Parathyroid adenoma (tissue), 2 donors: ENCODE measurements around the gene MAP3K1.
"Not testable (repeated sequence)": the region's sequence is repeated elsewhere in the genome, so short reads cannot be mapped to it uniquely, and the experiment has no call there.

Experiments used
- H2AFZ ChIP-seq: fragments of 300-600 bp; sonication (generic); one replicate; pipeline ENCODE4 v1.7.0; 2017; ENCODE audit warnings: antibody characterized with exemption, mild to moderate bottlenecking
- H3K27ac ChIP-seq: fragments of 300-600 bp; sonication (generic); one replicate; pipeline ENCODE4 v1.7.0; 2017
- H3K27me3 ChIP-seq: fragments of 300-600 bp; sonication (generic); one replicate; pipeline ENCODE4 v1.7.0; 2017; ENCODE audit warnings: low read length; ENCODE audit not compliant: control insufficient read depth, insufficient read depth
- H3K36me3 ChIP-seq: fragments of 300-600 bp; sonication (generic); one replicate; pipeline ENCODE4 v1.7.0; 2017; ENCODE audit warnings: low read length; ENCODE audit not compliant: control insufficient read depth, insufficient read depth
- H3K4me1 ChIP-seq: fragments of 300-600 bp; sonication (generic); one replicate; pipeline ENCODE4 v1.7.0; 2017; ENCODE audit warnings: control low read depth
- H3K4me2 ChIP-seq: fragments of 300-600 bp; sonication (generic); one replicate; pipeline ENCODE4 v1.7.0; 2017; ENCODE audit warnings: low read length
- H3K4me3 ChIP-seq: fragments of 300-600 bp; sonication (generic); one replicate; pipeline ENCODE4 v1.7.0; 2017; ENCODE audit warnings: low read depth, low read length
- H3K79me2 ChIP-seq: fragments of 300-600 bp; sonication (generic); one replicate; pipeline ENCODE4 v1.7.0; 2017; ENCODE audit warnings: control low read depth
- H3K9ac ChIP-seq: fragments of 300-600 bp; sonication (generic); one replicate; pipeline ENCODE4 v1.7.0; 2017; ENCODE audit warnings: mild to moderate bottlenecking
- H3K9me3 ChIP-seq: fragments of 300-600 bp; sonication (generic); one replicate; pipeline ENCODE4 v1.7.0; 2017; ENCODE audit warnings: low read length; ENCODE audit not compliant: control insufficient read depth
- TF ChIP-seq, protein P1 (sequence below): fragments of 300-600 bp; sonication (generic); IDR thresholded peaks from one replicate; pipeline ENCODE4 v1.7.0; 2017; ENCODE audit warnings: antibody characterized with exemption, mild to moderate bottlenecking
- donor health status: primary hyperparathyroidism.

Gene MAP3K1

DNA sequence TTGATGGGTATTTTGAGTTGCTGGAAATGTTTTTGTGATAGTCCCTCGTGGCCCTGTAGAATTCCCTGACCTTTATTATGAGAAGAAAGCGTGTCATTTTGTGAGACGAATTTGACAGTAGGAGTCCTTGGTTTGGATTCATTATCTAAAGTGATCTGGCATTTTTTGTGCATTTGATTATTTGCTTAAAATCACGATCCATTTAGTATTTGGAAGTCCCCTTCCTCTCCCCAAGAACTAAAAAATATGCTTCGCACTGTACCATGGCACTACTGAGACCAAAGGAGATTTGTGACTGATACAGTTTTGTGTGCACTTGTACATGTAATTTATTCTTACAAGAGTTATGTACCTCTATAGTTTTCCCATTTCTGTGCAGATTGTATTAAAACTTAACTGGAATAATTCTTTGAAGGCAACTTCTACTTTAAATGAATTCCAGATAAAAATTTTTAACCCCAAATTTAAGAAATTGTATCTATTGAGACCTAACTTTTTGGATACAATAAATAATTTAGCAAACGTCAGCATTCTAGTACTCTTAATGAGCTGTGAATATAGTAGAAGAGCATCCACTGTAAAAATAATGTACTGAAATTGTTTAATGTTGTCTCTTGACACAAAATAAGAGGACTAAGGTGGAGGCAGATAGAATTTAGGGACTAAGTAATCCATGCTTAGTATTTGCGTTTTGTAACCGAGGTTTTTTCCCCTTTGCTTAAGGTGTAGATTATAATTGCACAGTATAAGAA, 2.1 kb downstream of the MAP3K1 start:
- Histone ChIP-seq H2AFZ (peak overlapping the region; percentile 74), H3K4me1 (peaks cover 9% of the 10 kb centered on the region), H3K27me3 (no peaks in the 10 kb centered on the region), H3K36me3 (no peaks in the 10 kb centered on the region), H3K4me2 (peak overlapping the region; percentile 59), H3K9ac (no peak overlapping the region), H3K9me3 (no peaks in the 10 kb centered on the region), H3K79me2 (peaks cover 31% of the 10 kb centered on the region), H3K27ac (peak overlapping the region; percentile 91), H3K4me3 (peak overlapping the region; percentile 91)
- TF ChIP-seq, protein P1, sequence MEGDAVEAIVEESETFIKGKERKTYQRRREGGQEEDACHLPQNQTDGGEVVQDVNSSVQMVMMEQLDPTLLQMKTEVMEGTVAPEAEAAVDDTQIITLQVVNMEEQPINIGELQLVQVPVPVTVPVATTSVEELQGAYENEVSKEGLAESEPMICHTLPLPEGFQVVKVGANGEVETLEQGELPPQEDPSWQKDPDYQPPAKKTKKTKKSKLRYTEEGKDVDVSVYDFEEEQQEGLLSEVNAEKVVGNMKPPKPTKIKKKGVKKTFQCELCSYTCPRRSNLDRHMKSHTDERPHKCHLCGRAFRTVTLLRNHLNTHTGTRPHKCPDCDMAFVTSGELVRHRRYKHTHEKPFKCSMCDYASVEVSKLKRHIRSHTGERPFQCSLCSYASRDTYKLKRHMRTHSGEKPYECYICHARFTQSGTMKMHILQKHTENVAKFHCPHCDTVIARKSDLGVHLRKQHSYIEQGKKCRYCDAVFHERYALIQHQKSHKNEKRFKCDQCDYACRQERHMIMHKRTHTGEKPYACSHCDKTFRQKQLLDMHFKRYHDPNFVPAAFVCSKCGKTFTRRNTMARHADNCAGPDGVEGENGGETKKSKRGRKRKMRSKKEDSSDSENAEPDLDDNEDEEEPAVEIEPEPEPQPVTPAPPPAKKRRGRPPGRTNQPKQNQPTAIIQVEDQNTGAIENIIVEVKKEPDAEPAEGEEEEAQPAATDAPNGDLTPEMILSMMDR: no peak

DNA sequence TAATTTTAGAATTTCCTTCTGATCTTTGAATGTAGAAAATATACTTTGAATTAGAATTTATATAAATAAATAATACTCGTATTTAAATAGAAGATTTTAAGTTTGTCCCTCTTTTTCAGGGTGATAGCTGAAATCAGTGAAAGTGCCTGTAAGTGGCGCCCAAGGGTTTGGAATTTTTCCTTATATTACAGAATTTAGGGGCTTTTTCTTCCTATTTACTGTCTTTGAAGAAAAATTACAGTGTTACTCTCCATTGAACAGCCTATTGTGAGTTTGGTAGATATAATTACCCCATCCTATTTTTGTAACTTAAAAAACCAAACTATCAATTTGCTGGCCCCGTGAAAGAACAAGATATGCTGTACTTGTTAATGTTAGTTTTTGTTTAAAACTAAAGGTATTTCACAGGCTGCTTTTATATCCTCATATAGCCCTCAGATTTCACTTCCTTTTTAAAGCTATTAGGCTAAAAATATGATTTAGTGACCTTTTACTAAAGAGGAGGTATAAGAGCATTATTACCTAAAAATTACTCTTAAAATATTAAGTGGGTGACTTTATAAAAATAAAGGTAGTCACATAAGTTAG, 3.2 kb downstream of the MAP3K1 start:
- TF ChIP-seq, protein P1: no peak
- H3K27me3 ChIP-seq: no peaks in the 10 kb centered on the region
- H3K27ac ChIP-seq: no peak overlapping the region
- peak overlapping the region; percentile 47 for H3K4me3 ChIP-seq
- peak overlapping the region; percentile 53 for H3K4me2 ChIP-seq
- peaks cover 17% of the 10 kb centered on the region for H3K4me1 ChIP-seq
- no peaks in the 10 kb centered on the region for H3K9me3 ChIP-seq
- peaks cover 39% of the 10 kb centered on the region for H3K79me2 ChIP-seq
- no peak overlapping the region for H3K9ac ChIP-seq
- H3K36me3 ChIP-seq: no peaks in the 10 kb centered on the region
- no peak overlapping the region for H2AFZ ChIP-seq

DNA sequence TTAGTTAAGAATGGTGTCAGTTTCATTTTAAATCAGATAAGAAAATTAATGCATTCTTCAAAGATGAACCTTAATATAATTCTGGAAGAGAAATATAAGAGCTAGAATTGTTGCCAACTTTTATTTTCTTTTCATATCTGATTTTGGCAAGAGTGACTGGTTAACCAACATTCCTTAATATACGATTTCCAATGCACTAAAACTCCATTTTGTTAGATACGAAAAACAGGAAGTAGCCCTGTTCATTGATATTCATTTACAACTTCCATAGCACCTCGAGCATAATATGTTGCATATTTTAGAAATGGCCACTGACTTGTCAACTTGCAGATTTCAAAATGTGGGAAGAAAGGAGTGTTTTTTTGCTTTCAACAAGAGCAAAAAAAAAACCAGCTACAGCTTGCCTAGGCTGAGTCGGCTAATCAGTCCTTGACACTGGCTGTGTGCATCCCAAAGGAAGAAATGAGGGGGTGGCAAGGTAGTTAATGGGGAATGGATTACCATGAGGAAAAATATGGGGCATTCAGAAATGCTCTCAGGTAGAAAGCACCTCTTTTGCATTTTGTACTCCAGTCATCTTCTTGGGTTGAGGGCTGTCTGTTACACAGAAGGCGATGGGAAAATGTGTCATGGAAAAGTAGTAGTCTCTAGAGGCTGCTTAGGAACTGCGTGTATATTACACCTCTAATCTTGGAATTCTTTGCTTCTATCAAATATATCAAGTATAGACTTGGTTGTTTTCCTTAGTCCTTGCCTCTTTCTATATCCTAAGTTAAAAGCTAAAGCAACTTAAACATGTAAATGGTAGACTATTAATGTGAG, 3.9 kb downstream of the MAP3K1 start:
- H3K36me3 ChIP-seq: no peaks in the 10 kb centered on the region
- TF ChIP-seq, protein P1: no peak
- H3K27ac ChIP-seq: no peak overlapping the region
- no peak overlapping the region for H2AFZ ChIP-seq
- H3K4me3 ChIP-seq: peak overlapping the region; percentile 47
- H3K27me3 ChIP-seq: no peaks in the 10 kb centered on the region
- H3K9me3 ChIP-seq: no peaks in the 10 kb centered on the region
- H3K79me2 ChIP-seq: peaks cover 42% of the 10 kb centered on the region
- H3K4me1 ChIP-seq: peaks cover 17% of the 10 kb centered on the region
- peak overlapping the region; percentile 53 for H3K4me2 ChIP-seq
- no peak overlapping the region for H3K9ac ChIP-seq

DNA sequence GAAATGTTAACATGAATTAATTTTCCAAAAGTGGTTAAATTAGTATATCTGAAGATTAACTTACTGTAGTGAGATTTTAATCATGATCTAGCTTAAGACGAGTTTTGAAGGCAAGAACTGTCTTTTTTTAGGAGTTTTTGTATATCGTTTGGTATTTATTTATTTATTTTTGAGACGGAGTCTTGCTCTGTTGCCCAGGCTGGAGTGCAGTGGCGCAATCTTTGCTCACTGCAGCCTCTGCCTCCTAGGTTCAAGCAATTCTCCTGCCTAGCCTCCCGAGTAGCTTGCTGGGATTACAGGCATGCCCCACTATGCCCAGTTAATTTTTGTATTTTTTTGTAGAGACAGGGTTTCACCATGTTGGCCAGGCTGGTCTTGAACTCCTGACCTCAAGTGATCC, 6.5 kb downstream of the MAP3K1 start:
- not testable (repeated sequence) for H3K36me3 ChIP-seq, H3K4me2 ChIP-seq, H3K27ac ChIP-seq, H3K9me3 ChIP-seq, H3K9ac ChIP-seq, H3K4me3 ChIP-seq, H3K27me3 ChIP-seq, H2AFZ ChIP-seq
- Histone ChIP-seq H3K4me1 (peaks cover 20% of the 10 kb centered on the region), H3K79me2 (peaks cover 61% of the 10 kb centered on the region)

DNA sequence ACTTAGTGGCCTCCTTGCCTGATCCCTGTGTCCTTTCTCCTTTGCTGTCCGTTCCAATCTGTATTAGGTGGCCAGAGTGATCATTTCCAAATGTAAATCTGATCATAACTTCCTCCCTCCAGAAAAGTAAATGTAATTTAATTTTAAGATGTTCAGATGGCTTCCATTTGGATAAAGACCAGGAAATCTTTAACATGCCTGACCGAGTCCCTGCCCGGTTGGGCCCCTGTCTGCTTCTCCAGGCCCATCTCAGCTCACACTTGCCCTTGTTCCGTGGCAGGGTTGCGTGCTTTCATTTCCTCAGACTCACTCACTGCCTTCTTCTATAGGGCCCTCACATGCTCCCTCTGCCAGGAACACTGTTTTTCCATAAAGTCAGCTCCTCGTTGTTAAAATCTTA, 7.6 kb downstream of the MAP3K1 start:
- Histone ChIP-seq H3K9me3 (no peaks in the 10 kb centered on the region), H2AFZ (no peak overlapping the region), H3K9ac (no peak overlapping the region), H3K4me3 (no peak overlapping the region), H3K36me3 (no peaks in the 10 kb centered on the region), H3K27ac (no peak overlapping the region), H3K4me1 (peaks cover 16% of the 10 kb centered on the region), H3K4me2 (no peak overlapping the region), H3K27me3 (no peaks in the 10 kb centered on the region), H3K79me2 (peaks cover 65% of the 10 kb centered on the region)
- TF ChIP-seq, protein P1: no peak
